ENCODE measurements around the gene USP38.

DNA sequence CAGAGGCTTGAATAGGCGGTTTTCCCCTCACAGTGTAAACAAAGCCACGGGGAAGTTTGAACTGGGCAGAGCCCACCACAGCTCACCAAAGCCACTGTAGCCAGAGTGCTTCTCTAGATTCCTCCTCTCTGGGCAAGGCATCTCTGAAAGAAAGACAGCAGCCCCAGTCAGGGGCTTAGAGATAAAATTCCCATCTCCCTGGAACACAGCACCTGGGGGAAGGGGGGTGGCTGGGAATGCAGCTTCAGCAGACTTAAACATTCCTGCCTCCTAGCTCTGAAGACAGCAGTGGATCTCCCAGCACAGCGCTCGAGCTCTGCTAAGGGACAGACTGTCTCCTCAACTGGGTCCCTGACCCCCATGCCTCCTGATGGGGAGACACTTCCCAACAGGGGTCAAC is 44.0 kb upstream of the USP38 start:
- TF ChIP-seq, protein P1, sequence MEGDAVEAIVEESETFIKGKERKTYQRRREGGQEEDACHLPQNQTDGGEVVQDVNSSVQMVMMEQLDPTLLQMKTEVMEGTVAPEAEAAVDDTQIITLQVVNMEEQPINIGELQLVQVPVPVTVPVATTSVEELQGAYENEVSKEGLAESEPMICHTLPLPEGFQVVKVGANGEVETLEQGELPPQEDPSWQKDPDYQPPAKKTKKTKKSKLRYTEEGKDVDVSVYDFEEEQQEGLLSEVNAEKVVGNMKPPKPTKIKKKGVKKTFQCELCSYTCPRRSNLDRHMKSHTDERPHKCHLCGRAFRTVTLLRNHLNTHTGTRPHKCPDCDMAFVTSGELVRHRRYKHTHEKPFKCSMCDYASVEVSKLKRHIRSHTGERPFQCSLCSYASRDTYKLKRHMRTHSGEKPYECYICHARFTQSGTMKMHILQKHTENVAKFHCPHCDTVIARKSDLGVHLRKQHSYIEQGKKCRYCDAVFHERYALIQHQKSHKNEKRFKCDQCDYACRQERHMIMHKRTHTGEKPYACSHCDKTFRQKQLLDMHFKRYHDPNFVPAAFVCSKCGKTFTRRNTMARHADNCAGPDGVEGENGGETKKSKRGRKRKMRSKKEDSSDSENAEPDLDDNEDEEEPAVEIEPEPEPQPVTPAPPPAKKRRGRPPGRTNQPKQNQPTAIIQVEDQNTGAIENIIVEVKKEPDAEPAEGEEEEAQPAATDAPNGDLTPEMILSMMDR (IDR thresholded peaks at IDR 0.05) = no peak
- TF ChIP-seq POLR2A (IDR thresholded peaks at IDR 0.05) = no peak
